T follicular helper cell (primary cell): ENCODE measurements around the gene PDE6G.
A peak's percentile ranks its signal among the peaks of the same experiment; 100 is the strongest.

Experiments used
- DNase-seq: peaks from one replicate; pipeline ENCODE4 v3.0.0-alpha.2; 2020; ENCODE audit warnings: low read depth

PDE6G gene

DNA sequence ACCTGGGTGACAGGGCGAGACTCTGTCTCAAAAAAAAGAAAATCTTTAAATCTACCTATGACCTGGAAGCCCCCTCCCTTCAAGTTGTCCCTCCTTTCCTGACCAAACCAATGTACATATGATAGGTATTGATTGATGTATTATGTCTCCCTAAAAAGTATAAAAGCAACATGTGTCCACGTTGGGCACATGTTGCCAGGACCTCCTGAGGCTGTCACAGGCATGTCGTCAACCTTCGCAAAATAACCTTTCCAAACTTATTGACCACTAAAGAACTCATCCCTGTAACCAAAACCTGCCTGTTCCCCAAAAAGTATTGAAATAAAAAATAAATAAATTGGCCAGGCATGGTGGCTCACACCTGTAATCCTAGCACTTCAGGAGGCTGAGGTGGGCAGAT lies 5.7 kb upstream of the PDE6G start:
- no peak for DNase-seq

- no peak for DNase-seq
Observed at GRCh38 chr17:81660441-81660840, 4.1 kb upstream of the PDE6G start.

DNA sequence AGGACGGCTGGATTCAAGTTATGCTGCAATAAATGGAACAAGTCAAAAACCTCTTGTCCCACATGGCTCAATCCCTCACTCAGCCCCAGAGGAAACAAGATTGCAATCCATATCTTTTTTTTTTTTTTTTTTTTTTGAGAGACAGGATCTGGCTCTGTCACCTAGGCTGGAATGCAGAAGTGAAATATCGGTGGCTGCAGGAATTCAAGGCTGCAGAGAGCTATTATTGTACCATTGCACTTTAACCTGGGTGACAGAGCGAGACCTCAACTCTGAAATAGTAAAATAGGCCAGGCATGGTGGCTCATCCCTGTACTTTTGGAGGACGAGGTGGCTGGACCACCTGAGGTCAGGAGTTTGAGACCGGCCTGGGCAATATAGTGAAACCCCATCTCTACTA lies 2.7 kb upstream of the PDE6G start:
- no peak for DNase-seq

DNA sequence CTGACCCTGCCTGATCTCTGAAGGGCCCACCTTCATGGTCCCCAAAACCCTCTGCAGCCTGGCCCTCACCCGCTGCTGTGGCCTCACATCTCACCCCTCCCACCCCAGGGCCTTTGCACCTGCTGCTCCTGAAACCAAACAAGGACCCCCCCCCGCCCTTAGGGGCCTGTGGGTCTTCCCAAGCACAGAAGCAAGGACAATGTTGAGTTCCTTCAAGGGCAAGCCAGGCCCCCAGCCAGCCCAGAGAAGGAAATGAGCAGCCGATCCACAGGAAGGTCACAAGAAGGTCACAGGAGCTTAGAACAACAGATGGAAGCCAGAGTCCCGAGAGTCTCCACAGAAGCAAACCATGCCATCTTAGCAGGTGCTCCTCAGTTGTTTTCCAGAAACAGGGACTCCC lies 493 bp upstream of the PDE6G start:
- DNase-seq, result no peak

DNA sequence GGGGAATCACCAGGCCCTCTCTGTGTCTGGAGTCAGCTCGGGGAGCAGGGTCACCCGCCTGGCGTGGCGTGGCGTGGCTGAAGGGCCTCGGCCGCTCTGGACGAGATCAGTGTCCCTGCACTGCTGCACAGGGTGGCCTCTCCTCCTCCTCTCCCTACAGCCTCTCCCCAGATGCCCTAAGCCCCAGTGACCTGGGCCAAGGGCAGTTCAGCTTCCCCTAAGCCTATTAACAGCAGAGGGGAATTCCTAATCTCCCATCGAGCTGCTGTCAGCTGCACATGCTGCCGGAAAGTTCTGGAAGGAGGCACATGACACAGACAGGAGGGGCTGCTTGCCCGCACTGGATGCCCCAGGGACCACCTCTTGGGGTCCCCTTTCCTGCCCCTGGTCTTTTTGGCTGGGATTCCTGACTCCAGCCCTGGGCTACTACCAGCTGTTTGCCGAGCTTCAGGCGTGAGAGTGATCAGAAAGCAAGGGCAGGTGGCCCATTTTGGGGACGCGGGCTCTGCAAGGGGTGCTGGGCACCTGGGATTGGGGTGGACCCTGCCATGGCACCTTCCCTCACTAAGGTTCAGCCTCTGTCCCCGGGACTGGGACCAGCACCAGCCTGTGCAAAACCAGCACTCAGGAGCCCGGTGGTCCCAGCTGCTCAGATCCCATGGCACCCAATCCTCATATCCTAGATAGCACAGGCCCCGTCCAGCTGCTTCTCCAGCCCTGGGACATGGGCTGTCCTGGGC lies 794 bp downstream of the PDE6G start:
- DNase-seq, result no peak

DNA sequence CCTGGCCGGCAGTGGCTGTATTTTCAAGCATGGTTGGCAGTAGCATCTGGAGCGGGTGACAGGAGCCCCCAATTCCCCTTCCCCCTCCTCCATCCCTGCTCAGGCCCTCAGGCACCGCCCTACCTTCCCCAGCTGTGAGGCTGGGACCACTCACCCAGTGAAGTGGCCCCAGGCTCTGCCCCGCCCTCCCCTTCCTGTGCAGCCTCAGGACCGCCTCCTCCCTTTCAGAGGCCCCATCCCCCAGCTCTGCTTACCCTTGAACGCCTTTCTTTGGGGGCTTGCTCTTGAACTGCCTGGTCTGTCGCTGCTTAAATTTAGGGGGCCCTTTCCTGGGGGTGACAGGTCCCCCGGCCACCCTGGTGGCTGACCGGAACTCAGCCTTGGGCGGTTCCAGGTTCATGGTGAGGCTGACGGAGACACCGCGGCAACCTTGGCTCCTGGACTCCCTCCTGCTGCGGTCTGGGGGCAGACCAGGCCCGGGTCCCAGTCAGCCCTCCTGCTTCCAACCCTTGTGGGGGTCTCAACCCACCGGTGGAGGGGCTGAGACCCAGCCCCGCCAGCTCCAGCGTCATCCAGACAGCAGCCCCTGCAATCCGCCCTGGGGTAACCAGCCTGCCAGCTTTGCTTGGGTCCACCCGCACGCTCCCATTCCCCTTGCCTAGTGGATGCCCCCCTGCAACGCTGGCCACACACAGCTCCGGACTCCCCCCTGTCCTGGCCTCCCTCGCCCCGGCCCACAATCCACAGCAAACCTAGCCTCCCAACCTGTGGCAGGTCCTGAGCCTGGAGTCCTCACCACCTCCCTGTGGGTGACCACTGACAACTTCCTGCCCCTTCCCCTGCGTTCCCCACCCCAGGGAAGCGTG lies 3.2 kb downstream of the PDE6G start:
- DNase-seq, result no peak

- no peak for DNase-seq
Observed at GRCh38 chr17:81651692-81652091, 4.7 kb downstream of the PDE6G start.

DNA sequence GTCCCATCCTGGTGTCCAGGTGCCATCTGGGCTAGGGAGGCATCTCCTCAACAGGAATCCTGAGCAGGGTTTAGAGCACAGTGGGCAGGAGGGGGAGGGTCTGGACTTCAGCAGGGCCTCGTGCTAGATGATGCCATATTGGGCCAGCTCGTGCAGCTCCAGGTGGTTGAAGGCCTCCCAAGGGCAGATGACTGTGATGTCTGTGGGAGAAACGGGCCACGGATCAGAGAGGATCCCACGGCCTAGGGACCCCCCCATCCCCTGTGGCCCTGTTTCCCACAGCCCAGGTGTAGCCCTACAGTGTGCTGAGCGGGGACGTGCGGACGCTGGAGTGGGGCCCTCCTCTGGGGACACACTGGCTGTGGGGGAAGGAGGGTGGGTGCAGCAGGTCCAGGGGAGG lies 5.4 kb downstream of the PDE6G start:
- DNase-seq, result no peak

GRCh38 chr17:81648707-81649085 lies 7.6 kb downstream of the PDE6G start:
- no peak for DNase-seq

- DNase-seq, result no peak
Observed at GRCh38 chr17:81648013-81648706, 8.2 kb downstream of the PDE6G start.

- DNase-seq, result no peak
Observed at GRCh38 chr17:81647640-81648012, 8.7 kb downstream of the PDE6G start.

DNA sequence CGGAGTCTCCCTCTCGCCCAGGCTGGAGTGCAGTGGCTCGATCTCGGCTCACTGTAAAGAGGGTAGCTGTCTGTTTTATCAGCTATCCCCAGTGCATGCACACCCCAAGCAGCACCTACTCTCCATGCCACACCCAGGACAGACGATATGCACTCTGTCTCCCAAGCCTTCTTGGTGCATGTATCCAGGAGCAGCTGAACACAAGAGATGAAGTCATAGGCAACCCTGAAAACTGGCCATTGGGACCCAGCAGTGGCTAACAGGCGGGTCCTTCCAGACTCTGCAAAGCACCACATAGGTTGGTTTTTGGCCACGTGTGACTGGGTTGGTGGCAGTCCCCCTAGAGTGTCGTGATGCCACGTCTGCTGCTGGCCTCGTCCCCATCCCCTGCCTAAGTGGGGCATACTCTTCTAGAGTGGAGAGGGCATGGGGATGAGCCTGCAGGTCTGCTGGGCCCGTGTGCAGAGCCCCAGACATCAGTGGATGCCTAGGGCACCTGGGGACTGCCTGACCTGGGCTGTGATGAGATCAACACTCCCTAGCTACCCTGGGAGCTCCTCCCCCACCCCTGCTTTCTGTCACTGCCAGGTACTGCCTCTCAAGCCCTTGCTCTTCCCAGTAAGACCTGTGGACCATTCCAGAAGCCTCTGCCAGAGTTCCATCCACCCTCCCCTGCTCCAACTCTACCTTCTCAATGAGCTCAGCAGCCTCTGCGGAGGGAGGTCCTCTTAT lies 9.3 kb downstream of the PDE6G start:
- no peak for DNase-seq

DNA sequence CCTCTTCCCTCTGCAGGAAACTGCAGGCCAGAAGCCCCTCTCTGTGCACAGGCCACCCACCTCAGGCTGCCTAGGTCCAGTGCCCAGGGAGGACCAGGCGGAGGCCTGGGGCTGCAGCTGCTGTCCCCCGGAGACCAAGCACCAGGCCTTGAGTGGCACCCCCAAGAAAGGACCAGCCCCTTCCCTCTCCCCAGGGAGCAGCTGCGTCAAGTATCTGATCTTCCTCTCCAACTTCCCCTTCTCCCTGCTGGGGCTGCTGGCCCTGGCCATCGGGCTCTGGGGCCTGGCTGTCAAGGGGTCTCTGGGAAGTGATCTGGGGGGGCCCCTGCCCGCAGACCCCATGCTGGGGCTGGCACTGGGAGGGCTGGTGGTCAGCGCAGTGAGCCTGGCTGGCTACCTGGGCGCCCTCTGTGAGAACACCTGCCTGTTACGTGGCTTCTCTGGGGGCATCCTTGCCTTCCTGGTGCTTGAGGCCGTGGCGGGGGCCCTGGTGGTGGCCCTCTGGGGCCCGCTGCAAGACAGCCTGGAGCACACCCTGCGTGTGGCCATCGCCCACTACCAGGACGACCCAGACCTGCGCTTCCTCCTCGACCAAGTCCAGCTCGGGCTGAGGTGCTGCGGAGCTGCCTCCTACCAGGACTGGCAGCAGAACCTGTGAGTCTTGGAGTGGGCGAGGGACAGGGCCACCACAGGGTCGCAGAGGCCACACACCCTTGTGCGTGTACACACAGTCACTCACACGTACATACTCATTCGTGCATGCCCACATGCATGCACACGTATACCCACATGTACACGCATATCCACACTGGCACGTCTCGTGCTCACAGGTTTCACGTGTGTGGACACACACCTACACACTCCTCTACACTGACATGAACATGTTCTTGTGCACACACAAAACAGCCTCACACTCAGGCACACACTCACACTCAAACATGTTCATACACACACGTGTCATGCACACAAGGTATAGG lies 11.1 kb downstream of the PDE6G start:
- DNase-seq, result no peak

DNA sequence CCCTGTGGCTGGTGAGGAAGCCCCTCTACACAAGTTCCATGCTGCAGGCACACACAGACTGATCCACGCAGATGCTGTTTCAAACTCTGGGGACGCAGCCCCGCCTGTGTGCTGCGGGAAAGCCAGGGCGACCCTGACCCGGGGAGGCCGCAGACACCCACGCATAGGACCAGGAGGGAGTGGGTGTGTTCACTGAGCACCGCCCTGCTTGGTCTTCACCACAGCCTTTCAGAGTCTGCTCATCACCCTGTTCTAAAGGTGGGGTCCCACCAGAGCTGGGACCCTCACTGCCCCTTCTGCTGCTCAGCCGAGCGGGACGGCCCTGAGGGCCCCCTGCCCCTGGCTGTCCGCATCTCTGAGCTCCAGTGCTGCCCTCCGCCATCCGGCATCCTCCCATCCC lies 11.8 kb downstream of the PDE6G start:
- DNase-seq, result no peak

DNA sequence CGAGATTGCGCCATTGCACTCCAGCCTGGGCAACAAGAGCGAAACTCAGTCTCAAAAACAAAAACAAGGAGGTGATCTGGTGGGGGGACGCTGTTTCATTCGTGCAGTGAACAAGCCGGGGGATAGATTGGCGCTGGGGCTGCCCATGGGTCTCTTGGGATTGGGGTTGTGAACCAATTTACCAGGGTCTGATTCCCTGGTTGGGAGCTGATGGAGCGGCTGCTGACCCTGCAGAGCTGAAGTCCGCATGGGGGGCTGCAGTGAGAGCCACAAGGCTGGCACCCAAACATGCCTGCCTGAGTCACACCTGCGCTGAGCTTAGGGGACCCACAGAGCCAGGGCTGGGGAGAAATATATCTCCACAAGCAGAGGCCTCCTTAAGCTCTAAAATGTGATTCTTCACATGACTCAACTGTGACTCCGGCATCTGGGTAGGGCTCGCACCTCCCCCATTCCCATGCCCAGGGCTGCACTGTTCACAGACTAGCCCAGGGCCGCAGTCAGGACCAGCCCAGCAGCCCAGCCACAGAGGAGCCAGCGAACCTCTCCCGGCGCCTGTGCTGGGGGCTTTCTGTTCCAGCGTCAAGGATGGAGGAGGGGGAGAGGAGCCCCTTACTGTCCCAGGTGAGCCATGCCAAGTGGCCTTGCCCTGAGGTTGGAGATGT lies 14.4 kb downstream of the PDE6G start:
- no peak for DNase-seq

GRCh38 chr17:81640011-81640410 lies 16.3 kb downstream of the PDE6G start:
- DNase-seq, result no peak

- DNase-seq, result no peak
Observed at GRCh38 chr17:81638683-81639082, 17.7 kb downstream of the PDE6G start.

GRCh38 chr17:81636505-81637288 lies 19.6 kb downstream of the PDE6G start, which contains the start of the genes NPLOC4 and TSPAN10:
TSS of gene NPLOC4 (minus strand) at chr17:81637112. CDS start at chr17:81636930, 182 bp downstream.
TSS of gene TSPAN10 (plus strand) at chr17:81637196. CDS start at chr17:81642413, 5,217 bp downstream.
- DNase-seq, result peak; percentile 70

DNA sequence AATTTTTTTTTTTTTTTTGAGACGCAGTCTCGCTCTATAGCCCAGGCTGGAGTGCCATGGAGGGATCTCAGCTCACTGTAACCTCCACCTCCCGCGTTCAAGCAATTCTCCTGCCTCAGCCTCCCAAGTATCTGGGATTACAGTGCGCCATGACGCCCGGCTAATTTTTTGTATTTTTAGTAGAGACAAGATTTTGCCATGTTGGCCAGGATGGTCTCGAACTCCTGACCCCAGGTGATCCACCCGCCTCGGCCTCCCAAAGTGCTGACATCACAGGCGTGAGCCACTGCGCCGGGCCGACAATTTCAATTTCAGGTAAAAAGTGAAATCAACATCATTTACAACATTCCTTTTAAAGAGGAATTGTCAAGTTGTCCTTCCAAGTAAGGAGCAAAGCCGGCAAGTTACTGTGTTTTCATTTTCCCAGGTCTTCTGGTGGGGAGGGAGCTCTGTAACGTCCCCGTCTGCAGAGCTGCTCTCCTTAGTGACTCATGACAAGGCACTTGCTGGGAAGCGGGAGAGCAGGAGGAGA lies 20.3 kb downstream of the PDE6G start:
- DNase-seq, result no peak
